ENCODE data around the gene RFX5.
A peak's percentile ranks its signal among the peaks of the same experiment; 100 is the strongest.
"Not testable (repeated sequence)": the region's sequence is repeated elsewhere in the genome, so short reads cannot be mapped to it uniquely, and the experiment has no call there.

The RFX5 gene

GRCh38 chr1:151361883-151362282, 14.8 kb upstream of the RFX5 start:
- no peak for DNase-seq

- DNase-seq: no peak
These were observed 9.6 kb upstream of the RFX5 start for GRCh38 chr1:151356696-151357095.

GRCh38 chr1:151352021-151352718, 5.1 kb upstream of the RFX5 start:
- no peak for DNase-seq

GRCh38 chr1:151350323-151350722, 3.3 kb upstream of the RFX5 start:
- DNase-seq: not testable (repeated sequence)

- DNase-seq: no peak
These were observed 633 bp upstream of the RFX5 start for GRCh38 chr1:151347523-151348246.

GRCh38 chr1:151346082-151346768, 827 bp downstream of the RFX5 start:
- DNase-seq: no peak

GRCh38 chr1:151344291-151344690, 2.8 kb downstream of the RFX5 start:
- no peak for DNase-seq

GRCh38 chr1:151343587-151343986, 3.5 kb downstream of the RFX5 start:
- no peak for DNase-seq

- no peak for DNase-seq
These were observed 4.5 kb downstream of the RFX5 start for GRCh38 chr1:151342569-151342968.

GRCh38 chr1:151342021-151342420, 5.0 kb downstream of the RFX5 start:
- no peak for DNase-seq

GRCh38 chr1:151340870-151341754, 5.9 kb downstream of the RFX5 start:
- peak; percentile 86 for DNase-seq

- DNase-seq: no peak
These were observed 10.5 kb downstream of the RFX5 start for GRCh38 chr1:151336556-151336955.

GRCh38 chr1:151334822-151335221, 12.2 kb downstream of the RFX5 start:
- no peak for DNase-seq

- DNase-seq: no peak
These were observed 19.0 kb downstream of the RFX5 start for GRCh38 chr1:151327903-151328674.

- peak; percentile 99 for DNase-seq
These were observed 19.7 kb downstream of the RFX5 start, which contains the start of gene PI4KB for GRCh38 chr1:151327223-151327902. Gene PI4KB (minus strand): TSS chr1:151327416. CDS start chr1:151316481, 10,935 bp downstream.

GRCh38 chr1:151326619-151327222, 20.3 kb downstream of the RFX5 start:
- peak; percentile 42 for DNase-seq

- DNase-seq: no peak
These were observed 21.2 kb downstream of the RFX5 start for GRCh38 chr1:151325646-151326429.

- DNase-seq: no peak
These were observed 21.8 kb downstream of the RFX5 start for GRCh38 chr1:151325231-151325630.

- no peak for DNase-seq
These were observed 22.6 kb downstream of the RFX5 start for GRCh38 chr1:151324390-151324930.
